GM12878 (cell line): ENCODE data around the gene CDX1. TPM values are rescaled to one million over a fixed set of nuclear protein-coding genes. Genes with fewer than 3 reads are reported as not detected.

ENCODE experiments used
- USF1 ChIP-seq: IDR thresholded peaks from 2 replicates; pipeline ENCODE4 v1.6.1; 2011; ENCODE audit warnings: borderline replicate concordance, low read depth, mild to moderate bottlenecking, moderate library complexity, mixed read lengths, low read length; ENCODE audit not compliant: insufficient read depth; ENCODE audit errors: extremely low read length
- ZNF687 ChIP-seq: fragments of 450-650 bp; IDR thresholded peaks from 2 replicates; pipeline ENCODE4 v1.6.1; 2017; ENCODE audit warnings: mild to moderate bottlenecking, moderate library complexity
- polyA plus RNA-seq, 11 experiments: library from polyadenylated mRNA; depleted of rRNA in 4 of 11; unstranded in 6 of 11; stranded (reverse) in 5 of 11; fragments of >200 nt; fragmentation: Nextera tagmentation in 4 of 11; fragmentation: Illumina TruSeq in 1 of 11; extraction: Ambion mirVana in 4 of 11; extraction: Trizol in 1 of 11; gene quantifications; 1 replicate in 1 of 11; 2 replicates in 10 of 11; pipeline versions ENCODE4 v1.2.1 to v1.2.3, GENCODE V29; 2011 to 2016; ENCODE audit warnings: inconsistent platforms in 2 of 11, missing spikeins in 2 of 11, low read depth in 1 of 11
- total RNA-seq, 4 experiments: library from RNA; depleted of rRNA in 3 of 4; stranded (reverse); fragments of >200 nt in 3 of 4; fragmentation: Illumina TruSeq in 1 of 4; extraction: Trizol in 1 of 4; gene quantifications; 2 replicates each; pipeline versions ENCODE4 v1.2.1 to v1.2.3, GENCODE V29; 2013 to 2021
- TF ChIP-seq, protein P1 (sequence below): fragments of 150-350 bp; IDR thresholded peaks from 2 replicates; pipeline ENCODE4 v1.6.1; 2016; ENCODE audit warnings: low read depth, low read length

CDX1 gene
- total and polyA plus RNA-seq, 10 of the 15 experiments (the other 5 are each of a cell fraction or from before 2014, with no cell fraction given), result not detected

GRCh38 chr5:150153483-150153882, 13.1 kb upstream of the CDX1 start (continued):
- no peak for TF ChIP-seq USF1
- no peak for TF ChIP-seq ZNF687
- TF ChIP-seq, protein P1, sequence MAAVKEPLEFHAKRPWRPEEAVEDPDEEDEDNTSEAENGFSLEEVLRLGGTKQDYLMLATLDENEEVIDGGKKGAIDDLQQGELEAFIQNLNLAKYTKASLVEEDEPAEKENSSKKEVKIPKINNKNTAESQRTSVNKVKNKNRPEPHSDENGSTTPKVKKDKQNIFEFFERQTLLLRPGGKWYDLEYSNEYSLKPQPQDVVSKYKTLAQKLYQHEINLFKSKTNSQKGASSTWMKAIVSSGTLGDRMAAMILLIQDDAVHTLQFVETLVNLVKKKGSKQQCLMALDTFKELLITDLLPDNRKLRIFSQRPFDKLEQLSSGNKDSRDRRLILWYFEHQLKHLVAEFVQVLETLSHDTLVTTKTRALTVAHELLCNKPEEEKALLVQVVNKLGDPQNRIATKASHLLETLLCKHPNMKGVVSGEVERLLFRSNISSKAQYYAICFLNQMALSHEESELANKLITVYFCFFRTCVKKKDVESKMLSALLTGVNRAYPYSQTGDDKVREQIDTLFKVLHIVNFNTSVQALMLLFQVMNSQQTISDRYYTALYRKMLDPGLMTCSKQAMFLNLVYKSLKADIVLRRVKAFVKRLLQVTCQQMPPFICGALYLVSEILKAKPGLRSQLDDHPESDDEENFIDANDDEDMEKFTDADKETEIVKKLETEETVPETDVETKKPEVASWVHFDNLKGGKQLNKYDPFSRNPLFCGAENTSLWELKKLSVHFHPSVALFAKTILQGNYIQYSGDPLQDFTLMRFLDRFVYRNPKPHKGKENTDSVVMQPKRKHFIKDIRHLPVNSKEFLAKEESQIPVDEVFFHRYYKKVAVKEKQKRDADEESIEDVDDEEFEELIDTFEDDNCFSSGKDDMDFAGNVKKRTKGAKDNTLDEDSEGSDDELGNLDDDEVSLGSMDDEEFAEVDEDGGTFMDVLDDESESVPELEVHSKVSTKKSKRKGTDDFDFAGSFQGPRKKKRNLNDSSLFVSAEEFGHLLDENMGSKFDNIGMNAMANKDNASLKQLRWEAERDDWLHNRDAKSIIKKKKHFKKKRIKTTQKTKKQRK, result no peak
